Activated gamma-delta T cell treated with anti-CD3 and anti-CD28 coated beads, Interleukin-2, amount 50 U/mL, for 16 hours (primary cell): ENCODE measurements around the gene ARHGEF33.
A peak's percentile ranks its signal among the peaks of the same experiment; 100 is the strongest.

Source experiments
- DNase-seq: peaks from one replicate; pipeline ENCODE4 v3.0.0-alpha.2; 2020; ENCODE audit warnings: low read depth

ARHGEF33 gene

GRCh38 chr2:38889575-38889974 is at the start of gene ARHGEF33:
TSS of gene ARHGEF33 (plus strand) at chr2:38889875. CDS start at chr2:38919448, 29,573 bp downstream.
- DNase-seq = no peak

- DNase-seq = no peak
Observed at GRCh38 chr2:38850045-38850444, 39.6 kb upstream of the ARHGEF33 start.

GRCh38 chr2:38856165-38856564 is 33.5 kb upstream of the ARHGEF33 start:
- no peak for DNase-seq

- DNase-seq = no peak
Observed at GRCh38 chr2:38862476-38862875, 27.2 kb upstream of the ARHGEF33 start.

GRCh38 chr2:38863061-38863695 is 26.5 kb upstream of the ARHGEF33 start:
- DNase-seq = no peak

GRCh38 chr2:38866773-38867443 is 22.8 kb upstream of the ARHGEF33 start:
- DNase-seq = no peak

- no peak for DNase-seq
Observed at GRCh38 chr2:38871432-38871831, 18.2 kb upstream of the ARHGEF33 start.

GRCh38 chr2:38873763-38874162 is 15.9 kb upstream of the ARHGEF33 start:
- DNase-seq = no peak

- DNase-seq = no peak
Observed at GRCh38 chr2:38875227-38875575, 14.5 kb upstream of the ARHGEF33 start.

- peak; percentile 53 for DNase-seq
Observed at GRCh38 chr2:38875576-38876367, 13.9 kb upstream of the ARHGEF33 start, which contains the start of the genes DHX57 and MORN2. TSS of gene DHX57 (minus strand) at chr2:38875934. CDS start at chr2:38868405, 7,529 bp downstream. TSS of gene MORN2 (plus strand) at chr2:38875976.

GRCh38 chr2:38876407-38876806 is 13.3 kb upstream of the ARHGEF33 start:
- DNase-seq = no peak

- no peak for DNase-seq
Observed at GRCh38 chr2:38886063-38886462, 3.6 kb upstream of the ARHGEF33 start.

- no peak for DNase-seq
Observed at GRCh38 chr2:38887347-38887746, 2.3 kb upstream of the ARHGEF33 start.

- DNase-seq = no peak
Observed at GRCh38 chr2:38887902-38888554, 1.6 kb upstream of the ARHGEF33 start.

- no peak for DNase-seq
Observed at GRCh38 chr2:38889045-38889444, 630 bp upstream of the ARHGEF33 start.

- DNase-seq = no peak
Observed at GRCh38 chr2:38892819-38893218, 3.1 kb downstream of the ARHGEF33 start.

- no peak for DNase-seq
Observed at GRCh38 chr2:38898256-38898655, 8.6 kb downstream of the ARHGEF33 start.

GRCh38 chr2:38900726-38901125 is 11.1 kb downstream of the ARHGEF33 start:
- DNase-seq = no peak

GRCh38 chr2:38905251-38905650 is 15.6 kb downstream of the ARHGEF33 start:
- no peak for DNase-seq

GRCh38 chr2:38907242-38907641 is 17.6 kb downstream of the ARHGEF33 start:
- no peak for DNase-seq

GRCh38 chr2:38907743-38908562 is 18.3 kb downstream of the ARHGEF33 start:
- no peak for DNase-seq

GRCh38 chr2:38909872-38910271 is 20.2 kb downstream of the ARHGEF33 start:
- no peak for DNase-seq
